ENCODE results near the gene STAG1. TPM values are rescaled to one million over a fixed set of nuclear protein-coding genes. Genes with fewer than 3 reads are reported as not detected.

Gene STAG1
- total and polyA plus RNA-seq, 2 experiments from 2014 or later = 9.0 to 21.9 TPM

- Histone ChIP-seq H4K20me1 (replicated peaks; ENCODE audit: insufficient read depth) (peaks cover 9% of the 10 kb centered on the region; the same call in 1 of the 2 replicates), H3K36me3 (ENCODE audit: insufficient read depth) (no peaks in the 10 kb centered on the region), H3K4me1 (ENCODE audit: insufficient read depth) (peaks cover 19% of the 10 kb centered on the region), H3K4me3 (no peak overlapping the region), H2AFZ (no peak overlapping the region), H3K27me3 (ENCODE audit: insufficient read depth) (no peaks in the 10 kb centered on the region), H3K79me2 (replicated peaks; ENCODE audit: insufficient read depth) (peaks cover 93% of the 10 kb centered on the region), H3F3A (replicated peaks; ENCODE audit: low read depth) (no peaks in the 10 kb centered on the region), H3K27ac (ENCODE audit: low read depth) (no peak overlapping the region), H3K4me2 (0 out of 2 replicates have a peak overlapping the region, but pooled peaks have one; percentile 47), H3K9me2 (ENCODE audit: insufficient read depth) (no peaks in the 10 kb centered on the region)
- Mint-ChIP-seq H3K4me1 (peaks cover 34% of the 10 kb centered on the region), H3K9me3 (peaks cover 10% of the 10 kb centered on the region; the same call in 2 of the 3 replicates), H3K27ac (no peak overlapping the region), H3K27me3 (ENCODE audit: insufficient read depth, low read depth, poor library complexity) (no peaks in the 10 kb centered on the region), H3K36me3 (ENCODE audit: low read depth) (peaks cover 9% of the 10 kb centered on the region; the same call in 2 of the 3 replicates), H3K4me3 (no peak overlapping the region)
- TF ChIP-seq ZNF462 (CRISPR knock-in tag; IDR thresholded peaks at IDR 0.05) (no peak), ETS1 (IDR thresholded peaks at IDR 0.05) (no peak), ZNF331 (CRISPR knock-in tag; IDR thresholded peaks at IDR 0.05; ENCODE audit: low read depth) (no peak), NANOG (IDR thresholded peaks at IDR 0.05; ENCODE audit: borderline replicate concordance) (no peak), EZH2 (IDR thresholded peaks at IDR 0.05; ENCODE audit: low read depth, unreplicated experiment) (no peak), POLR2AphosphoS5 (IDR thresholded peaks at IDR 0.05; ENCODE audit: low read depth) (no peak), CREB1 (CRISPR knock-in tag; IDR thresholded peaks at IDR 0.05; ENCODE audit: low read depth) (no peak), ZNF114 (CRISPR knock-in tag; IDR thresholded peaks at IDR 0.05) (no peak), EZH2phosphoT487 (IDR thresholded peaks at IDR 0.05; ENCODE audit: unreplicated experiment) (no peak), STAT1 (IDR thresholded peaks at IDR 0.05; ENCODE audit: unreplicated experiment) (no peak), JUNB (IDR thresholded peaks at IDR 0.05; ENCODE audit: unreplicated experiment) (no peak), REST (IDR thresholded peaks at IDR 0.05; ENCODE audit: unreplicated experiment) (no peak), CTCF (conservative IDR thresholded peaks at IDR 0.05; ENCODE audit: low read depth in 2 of 2) (no peak)
- ATAC-seq = no peak
- DNase-seq (ENCODE audit: low spot score) = no peak
These were observed 23.7 kb downstream of the STAG1 start for GRCh38 chr3:136728473-136728872.
